NT2/D1 (cell line): ENCODE data around the gene DIRAS2.

ENCODE experiments used
- SUZ12 ChIP-seq: IDR thresholded peaks from 2 replicates; pipeline ENCODE4 v1.6.1; 2011; ENCODE audit not compliant: insufficient read length, insufficient read depth; ENCODE audit errors: extremely low read depth
- YY1 ChIP-seq: IDR thresholded peaks from 2 replicates; pipeline ENCODE4 v1.6.1; 2011; ENCODE audit not compliant: insufficient read length, insufficient read depth
- ZNF274 ChIP-seq: IDR thresholded peaks from 2 replicates; pipeline ENCODE4 v1.6.1; 2011; ENCODE audit warnings: mild to moderate bottlenecking, low read depth, low read length

DNA sequence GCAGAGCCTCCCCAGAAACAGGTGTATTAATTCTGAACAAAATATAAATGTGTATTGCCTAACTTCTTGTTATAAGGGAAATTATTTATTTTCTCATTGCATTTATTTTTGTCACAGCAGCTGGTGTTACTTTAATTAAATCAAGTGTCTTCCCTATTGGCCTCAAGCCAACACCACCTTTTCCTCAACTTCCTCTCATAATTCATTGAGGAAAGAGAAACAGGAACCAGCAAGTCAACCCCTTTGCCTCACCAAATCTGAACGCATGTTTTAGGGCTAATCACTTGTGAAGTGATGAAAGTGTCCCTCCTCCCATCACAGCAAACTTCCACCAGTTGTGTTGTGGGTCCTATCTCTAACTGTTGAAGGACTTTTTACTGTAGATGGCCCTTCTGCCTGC lies 73.1 kb downstream of the DIRAS2 start:
- TF ChIP-seq ZNF274 (no peak), SUZ12 (no peak), YY1 (no peak)
